ENCODE results near the gene OR2F1.

DNA sequence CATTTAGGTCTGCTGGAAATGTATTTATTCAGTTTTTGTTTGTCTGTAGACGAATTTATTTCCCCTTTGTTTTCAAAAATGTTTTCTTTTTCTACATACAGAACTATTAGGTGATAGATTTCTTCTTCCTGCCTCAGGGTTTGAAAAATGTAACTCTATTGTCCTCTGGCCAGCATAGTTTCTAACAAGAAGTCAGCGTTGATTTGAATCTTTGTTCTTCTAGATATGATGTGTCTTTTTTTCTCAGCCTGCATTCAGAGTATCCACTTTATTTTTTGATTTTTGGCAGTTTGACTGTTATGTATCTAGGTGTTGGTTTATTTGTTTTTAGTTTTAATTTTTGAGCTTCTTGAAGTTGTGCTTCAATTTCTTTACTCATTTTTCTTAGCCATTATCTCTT is 7.5 kb upstream of the OR2F1 start:
- TF ChIP-seq, protein P1, sequence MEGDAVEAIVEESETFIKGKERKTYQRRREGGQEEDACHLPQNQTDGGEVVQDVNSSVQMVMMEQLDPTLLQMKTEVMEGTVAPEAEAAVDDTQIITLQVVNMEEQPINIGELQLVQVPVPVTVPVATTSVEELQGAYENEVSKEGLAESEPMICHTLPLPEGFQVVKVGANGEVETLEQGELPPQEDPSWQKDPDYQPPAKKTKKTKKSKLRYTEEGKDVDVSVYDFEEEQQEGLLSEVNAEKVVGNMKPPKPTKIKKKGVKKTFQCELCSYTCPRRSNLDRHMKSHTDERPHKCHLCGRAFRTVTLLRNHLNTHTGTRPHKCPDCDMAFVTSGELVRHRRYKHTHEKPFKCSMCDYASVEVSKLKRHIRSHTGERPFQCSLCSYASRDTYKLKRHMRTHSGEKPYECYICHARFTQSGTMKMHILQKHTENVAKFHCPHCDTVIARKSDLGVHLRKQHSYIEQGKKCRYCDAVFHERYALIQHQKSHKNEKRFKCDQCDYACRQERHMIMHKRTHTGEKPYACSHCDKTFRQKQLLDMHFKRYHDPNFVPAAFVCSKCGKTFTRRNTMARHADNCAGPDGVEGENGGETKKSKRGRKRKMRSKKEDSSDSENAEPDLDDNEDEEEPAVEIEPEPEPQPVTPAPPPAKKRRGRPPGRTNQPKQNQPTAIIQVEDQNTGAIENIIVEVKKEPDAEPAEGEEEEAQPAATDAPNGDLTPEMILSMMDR (IDR thresholded peaks at IDR 0.05) = no peak
- TF ChIP-seq POLR2A (IDR thresholded peaks at IDR 0.05) = no peak
